Measurements from ENCODE around the gene CLEC18B.
"Not testable (repeated sequence)": the region's sequence is repeated elsewhere in the genome, so short reads cannot be mapped to it uniquely, and the experiment has no call there.

Gene CLEC18B

GRCh38 chr16:74391454-74392050, 29.7 kb downstream of the CLEC18B start:
- H3K27me3 ChIP-seq (replicated peaks in 2 of 5; ENCODE audit: control insufficient read depth in 4 of 5, insufficient read depth in 5 of 5, low read length in 4 of 5); H3K36me3 ChIP-seq (ENCODE audit: control insufficient read depth in 4 of 4, insufficient read depth in 4 of 4, low read length in 3 of 4); CTCF ChIA-PET; H3K4me3 ChIP-seq (ENCODE audit: control insufficient read depth in 1 of 7, extremely low read depth in 1 of 7, insufficient read depth in 4 of 7, low read depth in 2 of 7, low read length in 6 of 7); H3K9me3 ChIP-seq (ENCODE audit: control extremely low read depth in 1 of 5, control insufficient read depth in 4 of 5, insufficient read depth in 2 of 5, low read depth in 1 of 5, low read length in 4 of 5); H3K4me1 ChIP-seq (ENCODE audit: control extremely low read depth in 1 of 4, control insufficient read depth in 4 of 4, insufficient read depth in 4 of 4, low read length in 3 of 4); DNase-seq; POLR2A ChIA-PET; H3K27ac ChIP-seq (ENCODE audit: insufficient read depth in 1 of 2, low read depth in 1 of 2, low read length in 2 of 2, poor library complexity in 1 of 2, severe bottlenecking in 2 of 2): not testable (repeated sequence)
- no CpG with 5 or more reads among the region's 13 CpGs for WGBS (ENCODE audit: insufficient coverage)

GRCh38 chr16:74382339-74383034, 38.8 kb downstream of the CLEC18B start:
- H3K4me3 ChIP-seq (ENCODE audit: control insufficient read depth in 1 of 7, extremely low read depth in 1 of 7, insufficient read depth in 4 of 7, low read depth in 2 of 7, low read length in 6 of 7); H3K36me3 ChIP-seq (ENCODE audit: control insufficient read depth in 4 of 4, insufficient read depth in 4 of 4, low read length in 3 of 4); H3K4me1 ChIP-seq (ENCODE audit: control extremely low read depth in 1 of 4, control insufficient read depth in 4 of 4, insufficient read depth in 4 of 4, low read length in 3 of 4); CTCF ChIA-PET; POLR2A ChIA-PET; H3K9me3 ChIP-seq (ENCODE audit: control extremely low read depth in 1 of 5, control insufficient read depth in 4 of 5, insufficient read depth in 2 of 5, low read depth in 1 of 5, low read length in 4 of 5); H3K27ac ChIP-seq (ENCODE audit: insufficient read depth in 1 of 2, low read depth in 1 of 2, low read length in 2 of 2, poor library complexity in 1 of 2, severe bottlenecking in 2 of 2); H3K27me3 ChIP-seq (replicated peaks in 2 of 5; ENCODE audit: control insufficient read depth in 4 of 5, insufficient read depth in 5 of 5, low read length in 4 of 5): not testable (repeated sequence)
- no CpG with 5 or more reads among the region's 6 CpGs for WGBS (ENCODE audit: insufficient coverage)
- peak; percentile 54 to 81 (median 75) for DNase-seq

- H3K4me3 ChIP-seq (ENCODE audit: control insufficient read depth in 1 of 7, extremely low read depth in 1 of 7, insufficient read depth in 4 of 7, low read depth in 2 of 7, low read length in 6 of 7); DNase-seq; H3K4me1 ChIP-seq (ENCODE audit: control extremely low read depth in 1 of 4, control insufficient read depth in 4 of 4, insufficient read depth in 4 of 4, low read length in 3 of 4); H3K36me3 ChIP-seq (ENCODE audit: control insufficient read depth in 4 of 4, insufficient read depth in 4 of 4, low read length in 3 of 4); H3K27ac ChIP-seq (ENCODE audit: insufficient read depth in 1 of 2, low read depth in 1 of 2, low read length in 2 of 2, poor library complexity in 1 of 2, severe bottlenecking in 2 of 2); CTCF ChIA-PET; H3K9me3 ChIP-seq (ENCODE audit: control extremely low read depth in 1 of 5, control insufficient read depth in 4 of 5, insufficient read depth in 2 of 5, low read depth in 1 of 5, low read length in 4 of 5); H3K27me3 ChIP-seq (replicated peaks in 2 of 5; ENCODE audit: control insufficient read depth in 4 of 5, insufficient read depth in 5 of 5, low read length in 4 of 5): not testable (repeated sequence)
- POLR2A ChIA-PET, result interaction anchor here (0.5 kb wide), 1 partner anchor 273 kb away, joined by 6 read pairs; no protein-coding TSS in a partner anchor
- 96% methylated on average over 8 of the region's 9 CpGs for WGBS (ENCODE audit: insufficient coverage)
Observed at GRCh38 chr16:74373847-74374184, 47.5 kb downstream of the CLEC18B start.

- no peak for DNase-seq
- ChIA-PET POLR2A (interaction anchor here (0.5 kb wide), 1 partner anchor 274 kb away, joined by 6 read pairs; no protein-coding TSS in a partner anchor), CTCF (no interaction called here)
- Histone ChIP-seq H3K36me3 (ENCODE audit: control insufficient read depth in 4 of 4, insufficient read depth in 4 of 4, low read length in 3 of 4) (no peaks in the 10 kb centered on the region), H3K27me3 (replicated peaks in 2 of 5; ENCODE audit: control insufficient read depth in 4 of 5, insufficient read depth in 5 of 5, low read length in 4 of 5) (no peaks in the 10 kb centered on the region), H3K9me3 (ENCODE audit: control extremely low read depth in 1 of 5, control insufficient read depth in 4 of 5, insufficient read depth in 2 of 5, low read depth in 1 of 5, low read length in 4 of 5) (no peaks in the 10 kb centered on the region), H3K4me1 (ENCODE audit: control extremely low read depth in 1 of 4, control insufficient read depth in 4 of 4, insufficient read depth in 4 of 4, low read length in 3 of 4) (peaks cover 0 to 4% (median 0%) of the 10 kb centered on the region in 4 experiments), H3K27ac (ENCODE audit: insufficient read depth in 1 of 2, low read depth in 1 of 2, low read length in 2 of 2, poor library complexity in 1 of 2, severe bottlenecking in 2 of 2) (no peak overlapping the region), H3K4me3 (ENCODE audit: control insufficient read depth in 1 of 7, extremely low read depth in 1 of 7, insufficient read depth in 4 of 7, low read depth in 2 of 7, low read length in 6 of 7) (no peak overlapping the region)
- WGBS (ENCODE audit: insufficient coverage), result 98% methylated on average over 10 of the region's 10 CpGs
Observed at GRCh38 chr16:74372953-74373846, 48.1 kb downstream of the CLEC18B start.

- Histone ChIP-seq H3K9me3 (ENCODE audit: control extremely low read depth in 1 of 5, control insufficient read depth in 4 of 5, insufficient read depth in 2 of 5, low read depth in 1 of 5, low read length in 4 of 5) (no peaks in the 10 kb centered on the region), H3K27me3 (replicated peaks in 2 of 5; ENCODE audit: control insufficient read depth in 4 of 5, insufficient read depth in 5 of 5, low read length in 4 of 5) (no peaks in the 10 kb centered on the region), H3K4me1 (ENCODE audit: control extremely low read depth in 1 of 4, control insufficient read depth in 4 of 4, insufficient read depth in 4 of 4, low read length in 3 of 4) (peaks cover 0 to 7% (median under 1%) of the 10 kb centered on the region in 4 experiments), H3K4me3 (ENCODE audit: control insufficient read depth in 1 of 7, extremely low read depth in 1 of 7, insufficient read depth in 4 of 7, low read depth in 2 of 7, low read length in 6 of 7) (no peak overlapping the region), H3K27ac (ENCODE audit: insufficient read depth in 1 of 2, low read depth in 1 of 2, low read length in 2 of 2, poor library complexity in 1 of 2, severe bottlenecking in 2 of 2) (no peak overlapping the region), H3K36me3 (ENCODE audit: control insufficient read depth in 4 of 4, insufficient read depth in 4 of 4, low read length in 3 of 4) (no peaks in the 10 kb centered on the region)
- CTCF ChIA-PET, result no interaction called here
- DNase-seq, result no peak
- 97% methylated on average over 5 of the region's 5 CpGs for WGBS (ENCODE audit: insufficient coverage)
- POLR2A ChIA-PET, result no interaction called here
Observed at GRCh38 chr16:74372369-74372768, 48.9 kb downstream of the CLEC18B start.

GRCh38 chr16:74370338-74371135, 50.7 kb downstream of the CLEC18B start:
- DNase-seq; H3K9me3 ChIP-seq (ENCODE audit: control extremely low read depth in 1 of 5, control insufficient read depth in 4 of 5, insufficient read depth in 2 of 5, low read depth in 1 of 5, low read length in 4 of 5); H3K27me3 ChIP-seq (replicated peaks in 2 of 5; ENCODE audit: control insufficient read depth in 4 of 5, insufficient read depth in 5 of 5, low read length in 4 of 5); H3K4me3 ChIP-seq (ENCODE audit: control insufficient read depth in 1 of 7, extremely low read depth in 1 of 7, insufficient read depth in 4 of 7, low read depth in 2 of 7, low read length in 6 of 7); CTCF ChIA-PET; H3K27ac ChIP-seq (ENCODE audit: insufficient read depth in 1 of 2, low read depth in 1 of 2, low read length in 2 of 2, poor library complexity in 1 of 2, severe bottlenecking in 2 of 2); H3K36me3 ChIP-seq (ENCODE audit: control insufficient read depth in 4 of 4, insufficient read depth in 4 of 4, low read length in 3 of 4); POLR2A ChIA-PET: not testable (repeated sequence)
- peaks cover 0 to 14% (median 4%) of the 10 kb centered on the region in 4 experiments for H3K4me1 ChIP-seq (ENCODE audit: control extremely low read depth in 1 of 4, control insufficient read depth in 4 of 4, insufficient read depth in 4 of 4, low read length in 3 of 4)
- 97% methylated on average over 15 of the region's 20 CpGs for WGBS (ENCODE audit: insufficient coverage)
